K562 (cell line): ENCODE measurements around the gene INS. TPM values are rescaled to one million over a fixed set of nuclear protein-coding genes. Genes with fewer than 3 reads are reported as not detected.

Source experiments
- ATAC-seq: fragments of 200-7000 bp; cut with Tn5 transposase; 3 replicates; pipeline ENCODE4 v1.9.1; 2020; ENCODE audit warnings: moderate library complexity
- BruUV-seq: library from RNA; stranded (reverse); fragments of 400-500 nt; replicated peaks from 2 replicates; lab custom pipeline; 2021; lab: Mats Ljungman, UMichigan
- CTCF ChIA-PET: fragments of 300-600 bp; formaldehyde crosslinking; extraction: SDS; loops from one replicate; lab custom pipeline; 2021; ENCODE audit warnings: low intra/inter-chr PET ratio; lab: Yijun Ruan, JAX
- POLR2A ChIA-PET: fragments of 300-600, 350-650 bp; sonication (Branson Sonifier 250); formaldehyde crosslinking; extraction: SDS; loops from one replicate; lab custom pipeline; 2021; ENCODE audit warnings: antibody characterized with exemption, inconsistent platforms; lab: Yijun Ruan, JAX
- DNase-seq, 4 experiments: peaks; one replicate each; pipeline versions ENCODE4 v3.0.0 to v3.0.0-alpha.2; 2011 to 2018; ENCODE audit warnings: low spot score in 3 of 4, mixed read lengths in 3 of 4; ENCODE audit errors: extremely low read depth in 1 of 4
- FAIRE-seq: peaks from 2 replicates; lab custom pipeline; 2011; peaks lifted over from hg19 to GRCh38; lab: Jason Lieb, UNC
- H2AFZ ChIP-seq: 2 replicates; pipeline ENCODE4 v1.6.0; 2011; ENCODE audit warnings: low read depth, low read length, control low read depth, inconsistent platforms
- H3K27ac ChIP-seq: fragments of 200-600 bp; 3 replicates; pipeline ENCODE4 v1.8.0; 2011; ENCODE audit warnings: low read depth, mild to moderate bottlenecking, control low read depth, inconsistent platforms, low read length, moderate library complexity, mixed read lengths; ENCODE audit errors: extremely low read depth
- H3K27me3 ChIP-seq, 2 experiments: fragments of 300-600 bp in 1 of 2; 2 replicates in 1 of 2; 3 replicates in 1 of 2; pipeline versions ENCODE4 v1.6.0 to v1.8.0; 2011; ENCODE audit warnings: inconsistent platforms in 2 of 2, low read length in 2 of 2, mild to moderate bottlenecking in 1 of 2, mixed read lengths in 1 of 2, moderate library complexity in 1 of 2; ENCODE audit not compliant: control insufficient read depth in 2 of 2, insufficient read depth in 2 of 2
- H3K36me3 ChIP-seq: fragments of 300-600 bp; 3 replicates; pipeline ENCODE4 v1.8.0; 2011; ENCODE audit warnings: mild to moderate bottlenecking, low read length, inconsistent platforms; ENCODE audit not compliant: control insufficient read depth, insufficient read depth
- H3K4me1 ChIP-seq, 2 experiments: fragments of 200-600 bp in 1 of 2; replicated peaks in 1 of 2; 2 replicates in 1 of 2; 3 replicates in 1 of 2; pipeline versions ENCODE4 v1.5.1 to v1.8.0; 2011; ENCODE audit warnings: inconsistent platforms in 2 of 2, low read length in 2 of 2, mild to moderate bottlenecking in 1 of 2, mixed read lengths in 1 of 2, moderate library complexity in 1 of 2; ENCODE audit not compliant: control insufficient read depth in 2 of 2, insufficient read depth in 2 of 2
- H3K4me2 ChIP-seq: 2 replicates; pipeline ENCODE4 v1.6.1; 2011; ENCODE audit warnings: low read length, control low read depth, inconsistent platforms, mixed read lengths; ENCODE audit not compliant: insufficient read depth
- H3K4me3 ChIP-seq: fragments of 200-600 bp; sonication (generic), shearing (Covaris generic); 2 replicates; pipeline ENCODE4 v1.5.1; 2016; ENCODE audit warnings: control low read depth, inconsistent platforms
- H3K79me2 ChIP-seq: fragments of 200-600 bp; 3 replicates; pipeline ENCODE4 v1.8.0; 2011; ENCODE audit warnings: low read length, inconsistent platforms; ENCODE audit not compliant: control insufficient read depth, insufficient read depth
- H3K9ac ChIP-seq, 2 experiments: 2 replicates each; pipeline versions ENCODE4 v1.6.0 to v1.6.1; 2011; ENCODE audit warnings: low read depth in 2 of 2, low read length in 2 of 2, control low read depth in 1 of 2, inconsistent platforms in 1 of 2, mild to moderate bottlenecking in 1 of 2, mixed read lengths in 1 of 2; ENCODE audit not compliant: insufficient read depth in 1 of 2
- H3K9me1 ChIP-seq: one replicate; pipeline ENCODE4 v1.6.0; 2011; ENCODE audit warnings: inconsistent platforms, mild to moderate bottlenecking, low read length, moderate library complexity; ENCODE audit not compliant: control insufficient read depth, insufficient read depth
- H3K9me3 ChIP-seq: replicated peaks from 2 replicates; pipeline ENCODE4 v1.5.1; 2011; ENCODE audit warnings: low read depth, low read length, inconsistent platforms; ENCODE audit not compliant: control insufficient read depth, insufficient read depth
- H4K20me1 ChIP-seq: replicated peaks from 2 replicates; pipeline ENCODE4 v1.6.1; 2011; ENCODE audit warnings: low read length, inconsistent platforms, mixed read lengths; ENCODE audit not compliant: control insufficient read depth, insufficient read depth
- FOXK1 ChIP-seq: sonication (generic); formaldehyde crosslinking; IDR thresholded peaks from 2 replicates; pipeline ENCODE4 v1.8.0; 2022; ENCODE audit warnings: missing genetic modification reagents, mild to moderate bottlenecking, borderline replicate concordance
- KDM5B ChIP-seq: fragments of 200-600 bp; sonication (generic); IDR thresholded peaks from 2 replicates; pipeline ENCODE4 v1.6.1; 2012; ENCODE audit warnings: low read depth, mild to moderate bottlenecking, moderate library complexity, low read length, control low read depth, inconsistent platforms; ENCODE audit not compliant: insufficient replicate concordance
- NCOA2 ChIP-seq, 2 experiments: fragments of 450-650 bp; IDR thresholded peaks; 2 replicates each; pipeline ENCODE4 v1.6.1; 2018; ENCODE audit warnings: mild to moderate bottlenecking in 2 of 2, moderate library complexity in 1 of 2; ENCODE audit not compliant: partially characterized antibody in 2 of 2
- POU5F1 ChIP-seq: fragments of 150-350 bp; IDR thresholded peaks from 2 replicates; pipeline ENCODE4 v1.6.1; 2014; ENCODE audit warnings: borderline replicate concordance, low read length, low read depth, mild to moderate bottlenecking; ENCODE audit not compliant: partially characterized antibody
- RB1 ChIP-seq: fragments of 450-650 bp; IDR thresholded peaks from 2 replicates; pipeline ENCODE4 v1.6.1; 2017; ENCODE audit warnings: low read depth, mild to moderate bottlenecking
- SMAD1 ChIP-seq: fragments of 150-350 bp; IDR thresholded peaks from 2 replicates; pipeline ENCODE4 v1.6.1; 2014; ENCODE audit warnings: low read length, low read depth; ENCODE audit not compliant: partially characterized antibody
- SMARCB1 ChIP-seq: IDR thresholded peaks from 2 replicates; pipeline ENCODE4 v1.6.1; 2011; ENCODE audit warnings: improper control_type of control experiment, low read depth; ENCODE audit not compliant: insufficient read length
- ZNF232 ChIP-seq: sonication (generic); formaldehyde crosslinking; IDR thresholded peaks from 2 replicates; pipeline ENCODE4 v1.8.0; 2022; ENCODE audit warnings: mild to moderate bottlenecking, missing genetic modification reagents
- ZNF384 ChIP-seq: IDR thresholded peaks from 2 replicates; pipeline ENCODE4 v1.6.1; 2012; ENCODE audit warnings: low read depth, low read length, improper control_type of control experiment
- ZNF589 ChIP-seq: fragments of 200-800 bp; sonication (Bioruptor generic); IDR thresholded peaks from 2 replicates; pipeline ENCODE4 v1.6.1; 2016; ENCODE audit warnings: low read depth, missing genetic modification characterization, missing compliant biosample characterization
- WGBS: fragments of 100-300 bp; shearing (Covaris generic); methylation state at CpG from one replicate; pipeline ENCODE4 v1.1.6; 2016; ENCODE audit warnings: low coverage, mixed read lengths; ENCODE audit not compliant: insufficient coverage; ENCODE audit errors: missing lambda C conversion rate; 5-methylcytosine and 5-hydroxymethylcytosine counted together
- in situ Hi-C: fragments of 300-500 bp; cut with MboI; formaldehyde crosslinking; loops from 4 replicates; pipeline ENCODE4 v1.15.0; 2018; ENCODE audit warnings: inconsistent platforms, mixed read lengths
- intact Hi-C: fragments of 100-400 bp; cut with micrococcal nuclease; formaldehyde crosslinking; loops from 2 replicates; pipeline ENCODE4 v1.14.2; 2022
- polyA plus RNA-seq, 8 experiments: library from polyadenylated mRNA; depleted of rRNA in 4 of 8; stranded (reverse) in 5 of 8; unstranded in 3 of 8; fragments of >200 nt; fragmentation: Nextera tagmentation in 2 of 8; fragmentation: Illumina TruSeq in 1 of 8; extraction: Ambion mirVana in 2 of 8; extraction: Trizol in 1 of 8; gene quantifications; 2 replicates each; pipeline versions ENCODE4 v1.2.1 to v1.2.3, GENCODE V29; 2011 to 2014; ENCODE audit warnings: inconsistent platforms in 1 of 8, missing spikeins in 1 of 8
- total RNA-seq, 7 experiments: library from RNA; depleted of rRNA in 6 of 7; stranded (reverse); fragments of >200 nt in 6 of 7; fragmentation: Illumina TruSeq in 2 of 7; extraction: Trizol in 2 of 7; gene quantifications; 2 replicates each; pipeline versions ENCODE4 v1.2.1 to v1.2.3, GENCODE V29; 2011 to 2021; ENCODE audit warnings: low replicate concordance in 1 of 7
- TF ChIP-seq, protein P1 (sequence below): IDR thresholded peaks from 2 replicates; pipeline ENCODE4 v1.6.1; 2016; ENCODE audit warnings: missing genetic modification characterization, missing compliant biosample characterization
- TF ChIP-seq, protein P2 (sequence below): sonication (generic); formaldehyde crosslinking; IDR thresholded peaks from 2 replicates; pipeline ENCODE4 v1.8.1; 2022; ENCODE audit warnings: missing genetic modification reagents
- TF ChIP-seq, protein P3 (sequence below), 3 experiments: fragments of 200-800 bp in 1 of 3; sonication (Bioruptor generic) in 1 of 3; sonication (generic) in 1 of 3; formaldehyde crosslinking in 1 of 3; IDR thresholded peaks; 2 replicates each; pipeline versions ENCODE4 v1.6.1 to v1.8.0; 2016 to 2022; ENCODE audit warnings: mild to moderate bottlenecking in 2 of 3, missing compliant biosample characterization in 2 of 3, missing genetic modification characterization in 2 of 3, missing genetic modification reagents in 1 of 3
- TF ChIP-seq, protein P4 (sequence below): fragments of 450-650 bp; IDR thresholded peaks from 2 replicates; pipeline ENCODE4 v1.6.1; 2018; ENCODE audit not compliant: partially characterized antibody

INS gene
- total and polyA plus RNA-seq, 9 of the 15 experiments (the other 6 are each of a cell fraction or from before 2014, with no cell fraction given), result not detected

DNA sequence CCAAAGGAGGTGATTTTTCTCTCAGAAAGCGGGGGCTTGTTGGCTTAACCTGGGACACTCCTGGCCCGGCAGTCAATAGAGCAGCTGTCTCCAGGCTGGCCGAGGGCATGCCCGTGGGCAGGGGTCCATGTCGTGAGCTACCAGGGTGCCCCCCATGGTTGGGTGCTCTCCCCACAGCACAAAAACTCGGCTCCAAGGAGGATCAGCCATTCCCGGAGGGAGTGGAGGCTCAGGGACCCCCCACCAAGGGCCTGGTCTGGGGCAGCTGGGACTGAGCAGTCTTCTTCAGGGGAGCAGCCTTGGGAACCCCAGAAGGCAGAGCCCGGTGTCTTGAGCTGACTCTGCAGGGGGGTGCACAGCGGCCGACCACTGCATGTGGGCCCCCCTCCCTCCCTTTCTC is 31.4 kb upstream of the INS start:
- POLR2A ChIA-PET, result interaction anchor here (0.7 kb wide), 2 partner anchors 14 to 244 kb away, joined by 3 to 4 read pairs; no protein-coding TSS in a partner anchor
- no peak overlapping the region for H3K27ac ChIP-seq
- ATAC-seq (no peak), FAIRE-seq (no peak), DNase-seq (no peak)
- intact Hi-C loops, result loop anchor here (10.0 kb wide), 1 partner anchor 342 kb away; no protein-coding TSS in a partner anchor
- 7% methylated on average over 9 of the region's 10 CpGs for WGBS
- no peak overlapping the region for H3K4me3 ChIP-seq
- no peaks in the 10 kb centered on the region for H3K9me3 ChIP-seq
- H4K20me1 ChIP-seq, result peaks cover 10% of the 10 kb centered on the region
- CTCF ChIA-PET, result no interaction called here
- no peaks in the 10 kb centered on the region for H3K79me2 ChIP-seq
- H3K4me1 ChIP-seq, result peaks cover 2 to 60% of the 10 kb centered on the region in 2 experiments; a peak in 3 of 5 replicates
- H3K27me3 ChIP-seq, result peaks cover 14 to 51% of the 10 kb centered on the region in 2 experiments; a peak in 4 of 5 replicates
- no peaks in the 10 kb centered on the region for H3K36me3 ChIP-seq
- no peak overlapping the region for H3K9ac ChIP-seq
- no TSS peak for BruUV-seq
- H2AFZ ChIP-seq, result no peak overlapping the region
- H3K4me2 ChIP-seq, result no peak overlapping the region
- in situ Hi-C loops, result no loop called here
- H3K9me1 ChIP-seq, result no peaks in the 10 kb centered on the region
- TF ChIP-seq SMARCB1 (no peak), KDM5B (no peak), SMAD1 (no peak), NCOA2 (IDR thresholded peaks at IDR 0.05; ENCODE audit: partially characterized antibody in 2 of 2) (no peak), ZNF232 (no peak), ZNF589 (CRISPR knock-in tag) (no peak), FOXK1 (no peak), RB1 (no peak), POU5F1 (no peak), ZNF384 (no peak)
- TF ChIP-seq, protein P1, sequence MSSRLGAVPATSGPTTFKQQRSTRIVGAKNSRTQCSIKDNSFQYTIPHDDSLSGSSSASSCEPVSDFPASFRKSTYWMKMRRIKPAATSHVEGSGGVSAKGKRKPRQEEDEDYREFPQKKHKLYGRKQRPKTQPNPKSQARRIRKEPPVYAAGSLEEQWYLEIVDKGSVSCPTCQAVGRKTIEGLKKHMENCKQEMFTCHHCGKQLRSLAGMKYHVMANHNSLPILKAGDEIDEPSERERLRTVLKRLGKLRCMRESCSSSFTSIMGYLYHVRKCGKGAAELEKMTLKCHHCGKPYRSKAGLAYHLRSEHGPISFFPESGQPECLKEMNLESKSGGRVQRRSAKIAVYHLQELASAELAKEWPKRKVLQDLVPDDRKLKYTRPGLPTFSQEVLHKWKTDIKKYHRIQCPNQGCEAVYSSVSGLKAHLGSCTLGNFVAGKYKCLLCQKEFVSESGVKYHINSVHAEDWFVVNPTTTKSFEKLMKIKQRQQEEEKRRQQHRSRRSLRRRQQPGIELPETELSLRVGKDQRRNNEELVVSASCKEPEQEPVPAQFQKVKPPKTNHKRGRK (tag), result no peak
- TF ChIP-seq, protein P2, sequence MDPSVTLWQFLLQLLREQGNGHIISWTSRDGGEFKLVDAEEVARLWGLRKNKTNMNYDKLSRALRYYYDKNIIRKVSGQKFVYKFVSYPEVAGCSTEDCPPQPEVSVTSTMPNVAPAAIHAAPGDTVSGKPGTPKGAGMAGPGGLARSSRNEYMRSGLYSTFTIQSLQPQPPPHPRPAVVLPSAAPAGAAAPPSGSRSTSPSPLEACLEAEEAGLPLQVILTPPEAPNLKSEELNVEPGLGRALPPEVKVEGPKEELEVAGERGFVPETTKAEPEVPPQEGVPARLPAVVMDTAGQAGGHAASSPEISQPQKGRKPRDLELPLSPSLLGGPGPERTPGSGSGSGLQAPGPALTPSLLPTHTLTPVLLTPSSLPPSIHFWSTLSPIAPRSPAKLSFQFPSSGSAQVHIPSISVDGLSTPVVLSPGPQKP (CRISPR knock-in tag), result no peak
- TF ChIP-seq, protein P3, sequence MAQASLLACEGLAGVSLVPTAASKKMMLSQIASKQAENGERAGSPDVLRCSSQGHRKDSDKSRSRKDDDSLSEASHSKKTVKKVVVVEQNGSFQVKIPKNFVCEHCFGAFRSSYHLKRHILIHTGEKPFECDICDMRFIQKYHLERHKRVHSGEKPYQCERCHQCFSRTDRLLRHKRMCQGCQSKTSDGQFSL (CRISPR knock-in tag; IDR thresholded peaks at IDR 0.05), result no peak
- TF ChIP-seq, protein P3 (tag; IDR thresholded peaks at IDR 0.05), result no peak
- TF ChIP-seq, protein P4, sequence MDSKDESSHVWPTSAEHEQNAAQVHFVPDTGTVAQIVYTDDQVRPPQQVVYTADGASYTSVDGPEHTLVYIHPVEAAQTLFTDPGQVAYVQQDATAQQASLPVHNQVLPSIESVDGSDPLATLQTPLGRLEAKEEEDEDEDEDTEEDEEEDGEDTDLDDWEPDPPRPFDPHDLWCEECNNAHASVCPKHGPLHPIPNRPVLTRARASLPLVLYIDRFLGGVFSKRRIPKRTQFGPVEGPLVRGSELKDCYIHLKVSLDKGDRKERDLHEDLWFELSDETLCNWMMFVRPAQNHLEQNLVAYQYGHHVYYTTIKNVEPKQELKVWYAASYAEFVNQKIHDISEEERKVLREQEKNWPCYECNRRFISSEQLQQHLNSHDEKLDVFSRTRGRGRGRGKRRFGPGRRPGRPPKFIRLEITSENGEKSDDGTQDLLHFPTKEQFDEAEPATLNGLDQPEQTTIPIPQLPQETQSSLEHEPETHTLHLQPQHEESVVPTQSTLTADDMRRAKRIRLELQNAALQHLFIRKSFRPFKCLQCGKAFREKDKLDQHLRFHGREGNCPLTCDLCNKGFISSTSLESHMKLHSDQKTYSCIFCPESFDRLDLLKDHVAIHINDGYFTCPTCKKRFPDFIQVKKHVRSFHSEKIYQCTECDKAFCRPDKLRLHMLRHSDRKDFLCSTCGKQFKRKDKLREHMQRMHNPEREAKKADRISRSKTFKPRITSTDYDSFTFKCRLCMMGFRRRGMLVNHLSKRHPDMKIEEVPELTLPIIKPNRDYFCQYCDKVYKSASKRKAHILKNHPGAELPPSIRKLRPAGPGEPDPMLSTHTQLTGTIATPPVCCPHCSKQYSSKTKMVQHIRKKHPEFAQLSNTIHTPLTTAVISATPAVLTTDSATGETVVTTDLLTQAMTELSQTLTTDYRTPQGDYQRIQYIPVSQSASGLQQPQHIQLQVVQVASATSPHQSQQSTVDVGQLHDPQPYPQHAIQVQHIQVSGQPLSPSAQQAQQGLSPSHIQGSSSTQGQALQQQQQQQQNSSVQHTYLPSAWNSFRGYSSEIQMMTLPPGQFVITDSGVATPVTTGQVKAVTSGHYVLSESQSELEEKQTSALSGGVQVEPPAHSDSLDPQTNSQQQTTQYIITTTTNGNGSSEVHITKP, result no peak
